Uterus (tissue), 2 donors: ENCODE data around the gene MUC2.

Source experiments
- POLR2A ChIP-seq, 2 donors: fragments of 450-650 bp; IDR thresholded peaks; one replicate each; pipeline ENCODE4 v1.6.1; 2016; ENCODE audit warnings: antibody characterized with exemption in 2 of 2, mild to moderate bottlenecking in 1 of 2, moderate library complexity in 1 of 2
- TF ChIP-seq, protein P1 (sequence below), 4 experiments: fragments of 200-600 bp in 2 of 4; fragments of 450-650 bp in 2 of 4; sonication (generic) in 2 of 4; IDR thresholded peaks; one replicate each; pipeline ENCODE4 v1.5.1; 2016 to 2019; ENCODE audit warnings: antibody characterized with exemption in 4 of 4, mild to moderate bottlenecking in 2 of 4, moderate library complexity in 1 of 4

DNA sequence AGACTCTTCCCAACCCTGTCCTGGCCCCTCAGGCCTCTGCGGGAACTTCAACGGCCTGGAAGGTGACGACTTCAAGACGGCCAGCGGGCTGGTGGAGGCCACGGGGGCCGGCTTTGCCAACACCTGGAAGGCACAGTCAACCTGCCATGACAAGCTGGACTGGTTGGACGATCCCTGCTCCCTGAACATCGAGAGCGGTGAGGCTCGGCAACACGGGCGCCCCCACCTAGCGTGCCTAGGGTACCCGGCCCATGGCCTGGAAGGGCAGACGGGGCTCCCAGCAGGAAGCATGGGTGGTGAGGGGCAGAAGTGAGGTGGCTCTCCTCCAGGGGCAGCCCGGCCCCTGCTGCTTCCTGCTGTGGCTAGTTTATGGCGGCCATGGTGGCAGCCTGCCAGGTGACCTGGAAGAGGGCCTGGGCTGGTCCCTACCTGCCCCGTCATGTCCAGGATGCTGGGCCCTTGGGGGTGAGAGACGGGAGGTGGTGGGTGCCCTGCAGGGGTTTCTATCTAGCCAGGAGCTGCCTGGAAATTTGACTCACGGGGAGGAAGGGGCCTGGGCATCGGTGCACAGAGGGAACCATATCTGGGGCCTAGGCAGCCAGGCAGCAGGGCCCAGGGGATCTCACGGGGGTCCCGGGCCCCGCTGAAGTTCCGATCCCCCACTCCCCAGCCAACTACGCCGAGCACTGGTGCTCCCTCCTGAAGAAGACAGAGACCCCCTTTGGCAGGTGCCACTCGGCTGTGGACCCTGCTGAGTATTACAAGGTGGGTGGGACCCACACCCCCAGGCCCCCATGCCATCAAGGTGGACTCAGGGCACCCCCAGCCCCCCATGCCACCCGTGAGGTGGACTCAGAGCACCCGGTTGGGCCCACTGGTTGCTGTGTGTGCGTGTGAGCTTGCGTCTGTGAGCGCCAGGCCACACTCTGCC, 9.2 kb downstream of the MUC2 start:
- TF ChIP-seq, protein P1, sequence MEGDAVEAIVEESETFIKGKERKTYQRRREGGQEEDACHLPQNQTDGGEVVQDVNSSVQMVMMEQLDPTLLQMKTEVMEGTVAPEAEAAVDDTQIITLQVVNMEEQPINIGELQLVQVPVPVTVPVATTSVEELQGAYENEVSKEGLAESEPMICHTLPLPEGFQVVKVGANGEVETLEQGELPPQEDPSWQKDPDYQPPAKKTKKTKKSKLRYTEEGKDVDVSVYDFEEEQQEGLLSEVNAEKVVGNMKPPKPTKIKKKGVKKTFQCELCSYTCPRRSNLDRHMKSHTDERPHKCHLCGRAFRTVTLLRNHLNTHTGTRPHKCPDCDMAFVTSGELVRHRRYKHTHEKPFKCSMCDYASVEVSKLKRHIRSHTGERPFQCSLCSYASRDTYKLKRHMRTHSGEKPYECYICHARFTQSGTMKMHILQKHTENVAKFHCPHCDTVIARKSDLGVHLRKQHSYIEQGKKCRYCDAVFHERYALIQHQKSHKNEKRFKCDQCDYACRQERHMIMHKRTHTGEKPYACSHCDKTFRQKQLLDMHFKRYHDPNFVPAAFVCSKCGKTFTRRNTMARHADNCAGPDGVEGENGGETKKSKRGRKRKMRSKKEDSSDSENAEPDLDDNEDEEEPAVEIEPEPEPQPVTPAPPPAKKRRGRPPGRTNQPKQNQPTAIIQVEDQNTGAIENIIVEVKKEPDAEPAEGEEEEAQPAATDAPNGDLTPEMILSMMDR (IDR thresholded peaks at IDR 0.05): no peak
- no peak for TF ChIP-seq POLR2A (IDR thresholded peaks at IDR 0.05)
